GM12875 (cell line): ENCODE measurements around the gene ADAT1.

Source experiments
- H3K4me3 ChIP-seq: one replicate; pipeline ENCODE4 v1.5.1; 2011; ENCODE audit warnings: low read depth, low read length, control low read depth
- CTCF ChIP-seq: IDR thresholded peaks from 2 replicates; pipeline ENCODE4 v1.5.1; 2011; ENCODE audit warnings: low read depth, mild to moderate bottlenecking, control low read depth, inconsistent platforms, low read length, moderate library complexity, borderline replicate concordance; ENCODE audit not compliant: insufficient read depth

ADAT1 gene

GRCh38 chr16:75621170-75621477 lies 2.0 kb downstream of the ADAT1 start:
- H3K4me3 ChIP-seq, result no peak overlapping the region

GRCh38 chr16:75620326-75621169 lies 2.5 kb downstream of the ADAT1 start:
- no peak for TF ChIP-seq CTCF
- H3K4me3 ChIP-seq, result no peak overlapping the region

More at GRCh38 chr16:75621170-75621477, 2.0 kb downstream of the ADAT1 start:
- TF ChIP-seq CTCF, result peak; percentile 31; the same call in 1 of the 2 replicates

- no peak for TF ChIP-seq CTCF
- no peak overlapping the region for H3K4me3 ChIP-seq
Observed at GRCh38 chr16:75618780-75619179, 4.3 kb downstream of the ADAT1 start.

GRCh38 chr16:75617121-75617520 lies 6.0 kb downstream of the ADAT1 start:
- no peak for TF ChIP-seq CTCF
- no peak overlapping the region for H3K4me3 ChIP-seq

DNA sequence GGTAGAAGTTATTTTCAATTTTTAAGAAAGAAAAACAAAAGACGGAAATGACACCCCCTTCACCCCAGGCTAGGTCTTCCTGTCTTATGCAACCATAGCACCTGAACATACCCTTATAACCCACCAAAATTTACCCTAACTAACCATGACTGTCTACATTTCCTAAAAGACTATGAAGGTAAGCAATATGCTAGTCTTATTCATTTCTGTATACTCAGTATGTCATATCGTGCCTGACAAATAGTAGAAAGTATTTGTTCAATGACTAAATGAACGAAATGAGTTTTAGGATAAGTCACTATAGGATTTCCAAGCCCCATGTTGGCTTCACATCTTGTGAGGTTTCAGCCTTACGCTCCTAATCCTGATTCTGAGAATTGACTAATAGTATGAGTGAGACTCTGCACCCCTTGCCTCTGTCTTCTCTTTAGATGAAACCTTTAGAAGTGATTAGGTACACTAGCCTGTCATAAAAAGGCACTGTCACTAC lies 6.5 kb downstream of the ADAT1 start:
- TF ChIP-seq CTCF, result no peak
- H3K4me3 ChIP-seq, result no peak overlapping the region

DNA sequence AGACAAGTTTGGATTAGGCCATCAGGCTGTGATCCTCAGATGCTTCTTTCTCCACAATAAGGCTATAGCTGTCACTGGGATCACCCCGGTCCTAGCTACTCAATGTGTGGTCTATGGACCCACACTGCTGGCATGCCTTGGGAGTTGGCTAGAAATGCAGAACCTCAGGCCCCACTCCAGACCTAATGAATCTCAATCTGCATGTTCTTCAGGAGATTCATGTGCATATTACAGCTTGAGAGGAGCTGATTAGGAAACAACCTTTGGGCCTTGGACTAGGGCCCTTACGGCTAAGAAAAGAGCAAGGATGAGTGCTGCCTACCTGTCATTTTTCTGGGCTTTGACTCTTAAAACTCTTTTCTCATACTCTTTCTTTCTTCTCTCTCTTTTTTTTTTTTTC lies 7.5 kb downstream of the ADAT1 start:
- H3K4me3 ChIP-seq, result no peak overlapping the region
- no peak for TF ChIP-seq CTCF

DNA sequence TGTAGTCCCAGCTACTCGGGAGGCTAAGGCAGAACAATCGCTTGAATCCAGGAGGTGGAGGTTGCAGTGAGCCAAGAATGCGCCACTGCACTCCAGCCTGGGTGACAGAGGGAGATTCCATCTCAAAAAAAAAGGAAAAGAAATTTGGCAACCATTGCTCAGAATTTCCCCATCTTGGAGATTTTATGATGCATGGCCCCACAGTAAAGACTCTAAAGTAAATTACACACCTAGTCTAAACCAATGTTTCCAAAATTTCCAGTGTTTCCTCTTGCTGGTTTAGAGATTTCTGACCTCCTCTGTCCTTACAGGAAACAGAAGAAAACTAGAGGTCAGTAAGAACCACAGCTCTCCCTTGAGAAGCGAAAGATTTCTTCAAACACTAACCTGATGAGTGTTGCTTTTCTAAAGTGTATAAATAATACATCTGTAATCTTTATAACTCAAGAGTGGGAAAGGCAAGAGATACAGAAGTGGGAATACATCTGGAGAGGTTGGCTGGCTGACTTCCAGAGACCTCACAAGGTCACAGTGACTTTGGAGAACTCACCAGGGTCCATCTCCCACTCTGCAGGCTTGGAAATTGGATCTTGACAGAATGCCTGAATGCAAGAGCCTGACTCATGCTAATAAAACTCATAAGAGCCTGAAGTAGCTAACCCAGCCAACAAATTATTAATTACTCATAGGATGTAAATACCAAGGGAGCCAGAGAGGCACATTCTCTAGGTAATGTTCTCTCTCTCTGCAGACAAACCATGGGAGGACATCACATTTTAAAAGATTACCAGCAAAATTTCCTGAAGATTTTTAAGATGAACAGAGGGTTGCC lies 8.8 kb downstream of the ADAT1 start:
- no peak overlapping the region for H3K4me3 ChIP-seq
- no peak for TF ChIP-seq CTCF
